NK-92 treated with Interleukin-12 subunit alpha and Interleukin-12 subunit beta, amount 100 ng/mL, for 24 hours (cell line): ENCODE data around the gene OR10H2.
"Not testable (repeated sequence)": the region's sequence is repeated elsewhere in the genome, so short reads cannot be mapped to it uniquely, and the experiment has no call there.

Source experiments
- DNase-seq: peaks from one replicate; lab custom pipeline; 2025; lab: John Stamatoyannopoulos, UW

The OR10H2 gene

GRCh38 chr19:15727724-15728123 is at the start of gene OR10H2:
TSS of gene OR10H2 (plus strand) at chr19:15728024. CDS start at chr19:15728044, 20 bp downstream.
- DNase-seq: no peak

- DNase-seq: no peak
Observed at GRCh38 chr19:15679089-15679488, 48.7 kb upstream of the OR10H2 start.

GRCh38 chr19:15679865-15680264 is 48.0 kb upstream of the OR10H2 start:
- DNase-seq: not testable (repeated sequence)

GRCh38 chr19:15680478-15681322 is 47.1 kb upstream of the OR10H2 start:
- no peak for DNase-seq

- DNase-seq: no peak
Observed at GRCh38 chr19:15683411-15683810, 44.4 kb upstream of the OR10H2 start.

GRCh38 chr19:15684828-15685227 is 43.0 kb upstream of the OR10H2 start:
- DNase-seq: no peak

- no peak for DNase-seq
Observed at GRCh38 chr19:15696654-15697194, 31.1 kb upstream of the OR10H2 start.

- no peak for DNase-seq
Observed at GRCh38 chr19:15701757-15702533, 25.9 kb upstream of the OR10H2 start.

- DNase-seq: no peak
Observed at GRCh38 chr19:15702534-15702930, 25.3 kb upstream of the OR10H2 start.

GRCh38 chr19:15714638-15715037 is 13.2 kb upstream of the OR10H2 start:
- no peak for DNase-seq

GRCh38 chr19:15715642-15716041 is 12.2 kb upstream of the OR10H2 start:
- DNase-seq: no peak

- no peak for DNase-seq
Observed at GRCh38 chr19:15717809-15718208, 10.0 kb upstream of the OR10H2 start.

- DNase-seq: no peak
Observed at GRCh38 chr19:15721268-15721667, 6.6 kb upstream of the OR10H2 start.

GRCh38 chr19:15722956-15723355 is 4.9 kb upstream of the OR10H2 start:
- no peak for DNase-seq

GRCh38 chr19:15730538-15730937 is 2.7 kb downstream of the OR10H2 start:
- no peak for DNase-seq

GRCh38 chr19:15732388-15732787 is 4.6 kb downstream of the OR10H2 start:
- DNase-seq: no peak

GRCh38 chr19:15733895-15734294 is 6.1 kb downstream of the OR10H2 start:
- DNase-seq: no peak

GRCh38 chr19:15737722-15738121 is 9.9 kb downstream of the OR10H2 start, which contains the start of gene OR10H3:
TSS of gene OR10H3 (plus strand) at chr19:15737985. CDS start at chr19:15741393, 3,408 bp downstream.
- DNase-seq: no peak

GRCh38 chr19:15740785-15741184 is 13.0 kb downstream of the OR10H2 start:
- DNase-seq: no peak

GRCh38 chr19:15748239-15748638 is 20.4 kb downstream of the OR10H2 start:
- no peak for DNase-seq

GRCh38 chr19:15758379-15758778 is 30.6 kb downstream of the OR10H2 start:
- DNase-seq: no peak

GRCh38 chr19:15759962-15760565 is 32.2 kb downstream of the OR10H2 start:
- DNase-seq: no peak
